ENCODE data around the gene SIPA1L3. TPM values are rescaled to one million over a fixed set of nuclear protein-coding genes. Genes with fewer than 3 reads are reported as not detected.
"Not testable (repeated sequence)": the region's sequence is repeated elsewhere in the genome, so short reads cannot be mapped to it uniquely, and the experiment has no call there.

The SIPA1L3 gene
- total RNA-seq, 1 donor from 2014 or later = 29.6 TPM

- Mint-ChIP-seq H3K9me3 (ENCODE audit: unreplicated experiment) (no peaks in the 10 kb centered on the region), H3K36me3 (ENCODE audit: low read depth, unreplicated experiment) (peaks cover 18% of the 10 kb centered on the region), H3K27me3 (ENCODE audit: unreplicated experiment) (peaks cover 9% of the 10 kb centered on the region), H3K4me1 (ENCODE audit: unreplicated experiment) (peaks cover 19% of the 10 kb centered on the region), H3K4me3 (ENCODE audit: unreplicated experiment) (peak overlapping the region; percentile 94), H3K27ac (ENCODE audit: unreplicated experiment) (no peak overlapping the region)
- no peak for TF ChIP-seq CTCF (IDR thresholded peaks at IDR 0.05; ENCODE audit: unreplicated experiment)
- no peak for DNase-seq (ENCODE audit: low spot score)
Observed at GRCh38 chr19:37907735-37908455, 887 bp downstream of the SIPA1L3 start.

GRCh38 chr19:37909661-37910199 is 2.7 kb downstream of the SIPA1L3 start:
- TF ChIP-seq CTCF (IDR thresholded peaks at IDR 0.05; ENCODE audit: unreplicated experiment) = no peak
- Mint-ChIP-seq H3K36me3 (ENCODE audit: low read depth, unreplicated experiment) (peaks cover 18% of the 10 kb centered on the region), H3K9me3 (ENCODE audit: unreplicated experiment) (no peaks in the 10 kb centered on the region), H3K4me1 (ENCODE audit: unreplicated experiment) (peaks cover 20% of the 10 kb centered on the region), H3K27ac (ENCODE audit: unreplicated experiment) (no peak overlapping the region), H3K4me3 (ENCODE audit: unreplicated experiment) (no peak overlapping the region), H3K27me3 (ENCODE audit: unreplicated experiment) (peaks cover 6% of the 10 kb centered on the region)
- no peak for DNase-seq (ENCODE audit: low spot score)

- Mint-ChIP-seq H3K27ac (ENCODE audit: unreplicated experiment) (peak overlapping the region; percentile 17), H3K9me3 (ENCODE audit: unreplicated experiment) (no peaks in the 10 kb centered on the region), H3K27me3 (ENCODE audit: unreplicated experiment) (no peaks in the 10 kb centered on the region), H3K4me1 (ENCODE audit: unreplicated experiment) (peaks cover 6% of the 10 kb centered on the region), H3K36me3 (ENCODE audit: low read depth, unreplicated experiment) (peaks cover 9% of the 10 kb centered on the region), H3K4me3 (ENCODE audit: unreplicated experiment) (peak overlapping the region; percentile 4)
- TF ChIP-seq CTCF (IDR thresholded peaks at IDR 0.05; ENCODE audit: unreplicated experiment) = no peak
- DNase-seq (ENCODE audit: low spot score) = no peak
Observed at GRCh38 chr19:37914908-37915307, 7.9 kb downstream of the SIPA1L3 start.

- TF ChIP-seq CTCF (IDR thresholded peaks at IDR 0.05; ENCODE audit: unreplicated experiment) = no peak
- H3K36me3 Mint-ChIP-seq (ENCODE audit: low read depth, unreplicated experiment) = peaks cover 6% of the 10 kb centered on the region
- H3K27me3 Mint-ChIP-seq (ENCODE audit: unreplicated experiment) = peaks cover 5% of the 10 kb centered on the region
- no peak overlapping the region for H3K4me3 Mint-ChIP-seq (ENCODE audit: unreplicated experiment)
- no peak overlapping the region for H3K27ac Mint-ChIP-seq (ENCODE audit: unreplicated experiment)
- no peaks in the 10 kb centered on the region for H3K9me3 Mint-ChIP-seq (ENCODE audit: unreplicated experiment)
- DNase-seq (ENCODE audit: low spot score) = no peak
- peaks cover 4% of the 10 kb centered on the region for H3K4me1 Mint-ChIP-seq (ENCODE audit: unreplicated experiment)
Observed at GRCh38 chr19:37920591-37921450, 13.8 kb downstream of the SIPA1L3 start.

- H3K36me3 Mint-ChIP-seq (ENCODE audit: low read depth, unreplicated experiment); H3K4me3 Mint-ChIP-seq (ENCODE audit: unreplicated experiment); H3K27ac Mint-ChIP-seq (ENCODE audit: unreplicated experiment): not testable (repeated sequence)
Observed at GRCh38 chr19:37924573-37924972, 17.6 kb downstream of the SIPA1L3 start.

More at GRCh38 chr19:37924573-37924972, 17.6 kb downstream of the SIPA1L3 start:
- not testable (repeated sequence) for H3K4me1 Mint-ChIP-seq (ENCODE audit: unreplicated experiment); DNase-seq (ENCODE audit: low spot score); H3K27me3 Mint-ChIP-seq (ENCODE audit: unreplicated experiment); H3K9me3 Mint-ChIP-seq (ENCODE audit: unreplicated experiment)

Measured in endothelial cell (in vitro differentiated cells).